ENCODE data around the gene CACNA2D1.
"Not testable (repeated sequence)": the region's sequence is repeated elsewhere in the genome, so short reads cannot be mapped to it uniquely, and the experiment has no call there.

- not testable (repeated sequence) for TF ChIP-seq CTCF (conservative IDR thresholded peaks at IDR 0.05; ENCODE audit: low read depth, low read length); EZH2phosphoT487 (IDR thresholded peaks at IDR 0.05; ENCODE audit: borderline replicate concordance, low read length); EZH2 (IDR thresholded peaks at IDR 0.05; ENCODE audit: low read length, unreplicated experiment)
Observed at GRCh38 chr7:82386571-82386970, 57.0 kb downstream of the CACNA2D1 start.

Data from PC-3 (cell line).